Kidney (tissue), 14 donors: ENCODE measurements around the gene SNAP25. TPM values are rescaled to one million over a fixed set of nuclear protein-coding genes. Genes with fewer than 3 reads are reported as not detected.

Experiments
- DNase-seq, 5 donors: peaks; one replicate each; pipeline ENCODE4 v3.0.0-alpha.2; 2013 to 2020
- FAIRE-seq: peaks from 2 replicates; lab custom pipeline; 2012; peaks lifted over from hg19 to GRCh38; lab: Jason Lieb, UNC
- H3K27ac ChIP-seq, 2 donors: one replicate each; pipeline ENCODE4 v1.7.0; 2013; ENCODE audit warnings: low read depth in 2 of 2, low read length in 2 of 2, inconsistent platforms in 1 of 2
- H3K27me3 ChIP-seq: one replicate; pipeline ENCODE4 v1.7.1; 2013; ENCODE audit warnings: low read length, inconsistent platforms; ENCODE audit not compliant: control insufficient read depth, insufficient read depth
- H3K36me3 ChIP-seq, 3 donors: one replicate each; pipeline versions ENCODE4 v1.7.0 to v1.7.1; 2013; ENCODE audit warnings: low read length in 3 of 3, control low read depth in 1 of 3, inconsistent platforms in 1 of 3; ENCODE audit not compliant: insufficient read depth in 3 of 3, control insufficient read depth in 2 of 3
- H3K4me1 ChIP-seq, 3 donors: one replicate each; pipeline versions ENCODE4 v1.7.0 to v1.7.1; 2013; ENCODE audit warnings: low read length in 3 of 3, inconsistent platforms in 1 of 3, low read depth in 1 of 3; ENCODE audit not compliant: control insufficient read depth in 2 of 3, insufficient read depth in 2 of 3
- H3K4me3 ChIP-seq, 3 donors: one replicate each; pipeline versions ENCODE4 v1.7.0 to v1.8.1; 2013; ENCODE audit warnings: low read length in 3 of 3, control low read depth in 1 of 3, inconsistent platforms in 1 of 3
- H3K9ac ChIP-seq, 3 donors: one replicate each; pipeline versions ENCODE4 v1.7.0 to v1.7.1; 2013; ENCODE audit warnings: low read length in 3 of 3, control low read depth in 1 of 3, inconsistent platforms in 1 of 3
- H3K9me3 ChIP-seq, 3 donors: one replicate each; pipeline versions ENCODE4 v1.7.0 to v1.7.1; 2013; ENCODE audit warnings: low read length in 3 of 3, control low read depth in 1 of 3, inconsistent platforms in 1 of 3; ENCODE audit not compliant: control insufficient read depth in 2 of 3, insufficient read depth in 1 of 3
- intact Hi-C: fragments of 100-400 bp; cut with DNase I; formaldehyde crosslinking; loops from one replicate; pipeline ENCODE4 v1.11.1; 2022
- polyA plus RNA-seq: library from polyadenylated mRNA; stranded (reverse); fragments of 350-450 nt; fragmentation: Illumina TruSeq; extraction: RNeasy Lipid Tissue Mini Kit (QIAGEN cat#74804); gene quantifications from one replicate; pipeline ENCODE4 v1.2.3, GENCODE V29; 2014; ENCODE audit warnings: low read depth, low replicate concordance; ENCODE audit not compliant: insufficient read depth
- total RNA-seq: library from RNA; stranded (reverse); fragmentation: NEBNext Ultra II Directional; extraction: Animal tissue kit (Norgen Biotek cat#: 25700); gene quantifications from one replicate; pipeline ENCODE4 v1.2.1, GENCODE V29; 2021
- TF ChIP-seq, protein P1 (sequence below): IDR thresholded peaks from 3 replicates; pipeline ENCODE4 v1.5.1; 2012; ENCODE audit warnings: mild to moderate bottlenecking, moderate library complexity, borderline replicate concordance; ENCODE audit not compliant: insufficient read depth; ENCODE audit errors: extremely low read depth
- donor health status: control.
- donor health status: control.
- donor health status: control.
- donor health status: control.
- donor health status: control.
- donor health status: DM: yes; HTN: yes; CAD: no.
- donor health status: Normal renal cell carcinoma (clear cell type).

The SNAP25 gene
- total and polyA plus RNA-seq, 2 donors from 2014 or later: 1.4 to 6.2 TPM

DNA sequence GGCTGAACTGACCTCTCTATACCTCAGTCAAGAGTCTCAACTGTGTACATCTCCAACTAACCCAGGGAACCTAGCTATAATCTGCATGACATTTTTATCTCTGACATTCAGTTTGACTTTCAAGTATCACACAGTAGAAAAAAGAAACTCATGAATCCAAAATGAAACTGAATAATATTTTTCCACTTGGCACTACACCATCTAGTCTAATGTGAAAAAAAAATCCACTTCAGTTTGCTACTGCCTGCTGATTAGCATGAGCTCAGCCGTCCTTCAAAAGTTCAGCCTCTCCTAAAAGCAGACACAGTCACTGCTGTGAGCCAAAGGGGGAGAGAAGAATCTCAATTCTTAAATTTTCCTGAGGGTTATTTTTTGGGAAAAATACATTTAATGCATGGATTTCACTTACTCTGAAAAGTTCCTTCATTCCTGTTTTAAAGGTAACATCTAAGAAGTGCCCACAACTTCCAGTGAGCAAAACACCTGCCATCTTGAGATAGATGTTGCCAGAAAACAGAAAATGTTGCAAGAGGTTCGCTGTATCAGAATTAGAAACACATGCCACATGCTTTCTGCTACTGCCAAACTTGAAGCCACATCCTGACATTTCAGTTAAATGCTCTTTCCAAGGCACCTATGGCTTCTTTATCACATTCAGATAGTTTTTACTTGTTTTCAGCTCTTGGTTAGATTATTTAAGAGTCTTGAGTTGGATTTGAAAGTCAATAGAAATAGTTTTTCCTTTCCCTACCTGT lies 120.0 kb downstream of the SNAP25 start:
- H3K4me1 ChIP-seq: no peaks in the 10 kb centered on the region
- no peak for DNase-seq
- H3K36me3 ChIP-seq: no peaks in the 10 kb centered on the region
- H3K9me3 ChIP-seq: no peaks in the 10 kb centered on the region
- H3K4me3 ChIP-seq: no peak overlapping the region
- no peaks in the 10 kb centered on the region for H3K27me3 ChIP-seq
- intact Hi-C loops: no loop called here
- TF ChIP-seq, protein P1, sequence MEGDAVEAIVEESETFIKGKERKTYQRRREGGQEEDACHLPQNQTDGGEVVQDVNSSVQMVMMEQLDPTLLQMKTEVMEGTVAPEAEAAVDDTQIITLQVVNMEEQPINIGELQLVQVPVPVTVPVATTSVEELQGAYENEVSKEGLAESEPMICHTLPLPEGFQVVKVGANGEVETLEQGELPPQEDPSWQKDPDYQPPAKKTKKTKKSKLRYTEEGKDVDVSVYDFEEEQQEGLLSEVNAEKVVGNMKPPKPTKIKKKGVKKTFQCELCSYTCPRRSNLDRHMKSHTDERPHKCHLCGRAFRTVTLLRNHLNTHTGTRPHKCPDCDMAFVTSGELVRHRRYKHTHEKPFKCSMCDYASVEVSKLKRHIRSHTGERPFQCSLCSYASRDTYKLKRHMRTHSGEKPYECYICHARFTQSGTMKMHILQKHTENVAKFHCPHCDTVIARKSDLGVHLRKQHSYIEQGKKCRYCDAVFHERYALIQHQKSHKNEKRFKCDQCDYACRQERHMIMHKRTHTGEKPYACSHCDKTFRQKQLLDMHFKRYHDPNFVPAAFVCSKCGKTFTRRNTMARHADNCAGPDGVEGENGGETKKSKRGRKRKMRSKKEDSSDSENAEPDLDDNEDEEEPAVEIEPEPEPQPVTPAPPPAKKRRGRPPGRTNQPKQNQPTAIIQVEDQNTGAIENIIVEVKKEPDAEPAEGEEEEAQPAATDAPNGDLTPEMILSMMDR: no peak
- H3K27ac ChIP-seq: no peak overlapping the region
- FAIRE-seq: no peak
- H3K9ac ChIP-seq: no peak overlapping the region

DNA sequence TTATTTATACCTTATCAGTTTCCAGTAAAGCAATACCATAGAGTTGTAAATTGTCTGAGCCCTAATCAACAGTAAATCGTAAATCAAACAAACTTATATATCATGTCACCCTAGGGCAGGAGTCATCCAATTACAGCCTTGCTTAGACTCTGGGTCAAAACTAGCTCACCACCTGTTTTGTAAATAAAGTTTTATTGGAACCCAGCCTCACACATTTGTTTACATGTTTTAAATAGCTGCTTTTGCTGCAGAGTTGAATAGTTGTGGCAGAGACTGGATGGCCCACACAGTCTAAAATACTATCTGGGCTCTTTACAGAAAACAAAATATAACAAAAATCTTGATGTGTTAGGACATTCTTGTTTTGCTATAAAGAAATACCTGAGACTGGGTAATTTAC lies 121.0 kb downstream of the SNAP25 start:
- DNase-seq (no peak), FAIRE-seq (no peak)
- Histone ChIP-seq H3K9me3 (no peaks in the 10 kb centered on the region), H3K27ac (no peak overlapping the region), H3K9ac (no peak overlapping the region), H3K36me3 (no peaks in the 10 kb centered on the region), H3K4me3 (no peak overlapping the region), H3K27me3 (no peaks in the 10 kb centered on the region), H3K4me1 (no peaks in the 10 kb centered on the region)
- intact Hi-C loops: no loop called here
- TF ChIP-seq, protein P1: no peak

DNA sequence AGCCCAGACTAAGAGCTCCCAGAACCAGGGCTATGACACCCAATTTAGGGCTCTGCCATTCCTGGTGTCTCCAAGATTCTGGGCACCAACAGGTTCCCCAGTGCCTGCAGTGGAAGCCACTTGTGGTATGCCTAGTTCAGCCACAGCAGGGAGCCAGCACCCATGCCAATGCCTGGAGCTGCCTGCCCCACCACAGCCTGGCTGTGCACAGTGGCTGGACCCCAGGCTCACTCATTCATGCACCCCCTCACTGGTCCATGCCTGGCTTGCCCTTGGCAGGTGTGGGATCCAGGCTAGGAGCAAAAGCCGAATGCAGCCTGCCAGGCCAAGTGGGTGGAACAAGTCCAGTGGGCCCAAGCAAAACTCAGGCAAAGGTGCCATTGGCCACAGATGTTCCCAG lies 123.5 kb downstream of the SNAP25 start:
- Histone ChIP-seq H3K27me3 (no peaks in the 10 kb centered on the region), H3K4me1 (no peaks in the 10 kb centered on the region), H3K9me3 (no peaks in the 10 kb centered on the region), H3K9ac (no peak overlapping the region), H3K27ac (no peak overlapping the region), H3K4me3 (no peak overlapping the region), H3K36me3 (no peaks in the 10 kb centered on the region)
- intact Hi-C loops: no loop called here
- TF ChIP-seq, protein P1: no peak
- DNase-seq: no peak
- no peak for FAIRE-seq
